ENCODE measurements around the gene MACROH2A2.
"Not testable (repeated sequence)": the region's sequence is repeated elsewhere in the genome, so short reads cannot be mapped to it uniquely, and the experiment has no call there.

MACROH2A2 gene

GRCh38 chr10:70106958-70107791 is 54.5 kb downstream of the MACROH2A2 start:
- DNase-seq, result no peak

GRCh38 chr10:70109064-70109729 is 56.6 kb downstream of the MACROH2A2 start:
- DNase-seq, result no peak

DNA sequence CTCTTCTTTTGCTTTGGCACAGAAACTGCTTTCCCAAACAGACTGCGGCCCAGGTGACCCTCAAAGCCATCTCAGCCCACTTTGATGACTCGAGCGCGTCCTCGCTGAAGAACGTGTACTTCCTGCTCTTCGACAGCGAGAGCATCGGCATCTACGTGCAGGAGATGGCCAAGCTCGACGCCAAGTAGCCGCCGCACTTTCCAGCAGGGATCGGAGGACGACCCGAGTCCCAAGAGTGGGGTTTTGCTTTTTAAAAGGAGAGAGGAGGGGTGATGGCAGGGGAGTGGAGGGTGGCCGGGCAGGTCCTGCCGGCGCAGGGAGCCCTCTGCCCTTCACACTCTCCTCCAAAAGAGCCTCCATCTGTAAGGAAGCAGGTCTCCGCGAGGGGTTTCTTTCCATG is 58.9 kb downstream of the MACROH2A2 start:
- DNase-seq, result no peak

GRCh38 chr10:70112071-70112470 is 59.4 kb downstream of the MACROH2A2 start:
- no peak for DNase-seq

DNA sequence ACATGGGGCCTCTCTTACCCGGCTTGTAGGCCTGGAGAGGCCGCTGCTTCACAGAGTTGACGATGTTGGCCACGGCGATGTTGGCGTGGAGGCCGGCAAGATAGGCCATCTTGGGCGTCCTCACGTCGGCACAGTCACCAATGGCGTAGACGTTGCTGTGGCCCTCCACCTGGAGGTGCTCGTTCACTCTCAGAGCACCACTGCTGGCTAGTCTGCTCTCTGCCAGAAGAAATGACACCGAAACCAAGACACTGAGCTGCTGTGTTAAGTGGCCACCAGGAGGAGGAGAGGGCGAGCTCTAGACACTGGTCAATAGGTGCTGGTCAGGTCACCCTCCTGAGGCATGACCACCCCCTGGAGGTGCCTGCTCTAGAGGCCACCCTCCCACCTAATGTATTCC is 62.3 kb downstream of the MACROH2A2 start:
- no peak for DNase-seq

GRCh38 chr10:70115948-70116682 is 63.5 kb downstream of the MACROH2A2 start:
- peak; percentile 64 for DNase-seq

GRCh38 chr10:70117646-70118045 is 65.0 kb downstream of the MACROH2A2 start:
- no peak for DNase-seq

DNA sequence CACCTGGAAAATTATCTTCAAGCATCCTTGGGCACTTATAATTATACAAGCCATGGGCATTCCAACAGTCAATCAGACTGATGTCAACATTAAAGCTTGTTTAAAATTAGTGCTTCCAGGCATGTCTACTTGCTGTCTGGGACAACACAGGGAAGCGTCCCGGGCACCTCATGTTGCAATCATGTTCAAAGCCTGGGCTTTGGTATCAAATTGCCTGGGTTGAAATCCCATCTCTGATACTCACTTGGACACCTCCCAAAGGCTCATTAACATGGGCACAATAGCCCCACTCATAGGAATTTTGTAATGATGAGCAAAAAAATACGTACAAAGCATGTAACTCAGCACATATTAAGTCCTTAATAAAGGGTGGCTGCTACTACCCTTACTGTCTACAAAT is 65.5 kb downstream of the MACROH2A2 start:
- DNase-seq, result no peak

GRCh38 chr10:70119197-70119596 is 66.6 kb downstream of the MACROH2A2 start:
- DNase-seq, result no peak

DNA sequence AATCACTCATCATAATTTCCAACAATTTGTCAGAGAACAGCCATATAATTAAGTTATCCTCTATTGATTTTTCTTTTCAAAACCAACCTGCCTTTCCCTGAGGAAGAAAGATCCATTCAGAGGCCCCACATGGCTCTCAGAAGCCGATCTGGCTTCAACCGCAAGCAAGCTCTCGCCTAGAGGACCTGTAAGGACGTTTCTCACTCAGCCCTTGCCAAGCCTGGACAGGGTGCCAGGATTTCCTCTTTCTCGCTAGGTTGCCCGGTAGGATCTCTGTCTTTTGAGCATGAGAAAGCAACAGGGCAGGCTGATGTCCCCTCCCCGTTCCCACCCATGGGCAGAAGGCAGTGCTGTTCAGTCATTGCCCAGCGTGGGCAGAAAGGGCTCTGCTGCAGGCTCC is 67.0 kb downstream of the MACROH2A2 start:
- DNase-seq, result no peak

DNA sequence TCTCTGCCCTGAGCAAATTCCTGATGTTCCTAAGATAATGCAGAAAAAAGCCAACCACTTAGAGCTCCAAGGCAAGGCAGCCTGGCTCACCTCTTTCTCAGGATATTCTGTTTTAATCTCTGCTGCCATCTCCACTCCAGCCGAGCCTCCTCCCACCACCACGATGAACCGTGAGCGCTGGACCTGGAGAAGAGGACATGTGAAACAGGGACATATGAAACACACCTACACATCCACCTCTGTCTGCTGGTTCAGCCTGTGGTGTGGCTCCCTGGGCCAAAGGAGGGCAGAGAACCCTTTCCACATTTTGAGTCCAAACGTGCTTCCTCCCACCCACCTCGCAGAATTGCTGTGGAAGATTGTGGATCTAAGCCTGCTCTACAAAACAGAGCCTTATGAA is 67.8 kb downstream of the MACROH2A2 start:
- no peak for DNase-seq

DNA sequence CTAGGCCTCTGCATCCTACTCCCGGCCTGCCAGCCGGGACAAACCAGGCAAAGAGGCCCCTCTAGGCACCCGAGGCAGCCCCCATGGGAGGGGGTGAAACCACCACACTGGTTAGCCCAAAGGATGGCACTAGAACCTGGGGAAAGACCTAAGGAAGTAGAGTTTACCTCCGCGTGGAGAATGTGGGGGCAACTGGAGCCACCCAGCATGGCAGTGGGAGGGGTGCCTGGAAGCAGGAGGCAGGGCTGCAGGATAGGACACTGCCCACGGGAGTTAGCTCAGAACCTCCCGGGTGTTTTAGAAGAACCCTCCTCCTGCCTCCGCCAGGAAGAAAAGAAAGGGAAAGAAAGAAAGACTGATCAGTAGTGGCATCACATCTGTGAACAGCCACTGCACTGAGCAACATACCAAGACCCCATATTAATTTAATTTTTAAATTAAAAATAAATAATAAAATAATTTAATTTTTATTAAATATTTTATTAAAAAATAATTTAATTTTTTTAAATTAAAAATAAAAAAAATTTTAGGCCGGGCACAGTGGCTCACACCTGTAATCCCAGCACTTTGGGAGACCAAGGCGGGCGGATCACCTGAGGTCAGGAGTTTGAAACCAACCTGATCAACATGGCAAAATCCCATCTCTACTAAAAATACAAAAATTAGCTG is 68.8 kb downstream of the MACROH2A2 start:
- no peak for DNase-seq

DNA sequence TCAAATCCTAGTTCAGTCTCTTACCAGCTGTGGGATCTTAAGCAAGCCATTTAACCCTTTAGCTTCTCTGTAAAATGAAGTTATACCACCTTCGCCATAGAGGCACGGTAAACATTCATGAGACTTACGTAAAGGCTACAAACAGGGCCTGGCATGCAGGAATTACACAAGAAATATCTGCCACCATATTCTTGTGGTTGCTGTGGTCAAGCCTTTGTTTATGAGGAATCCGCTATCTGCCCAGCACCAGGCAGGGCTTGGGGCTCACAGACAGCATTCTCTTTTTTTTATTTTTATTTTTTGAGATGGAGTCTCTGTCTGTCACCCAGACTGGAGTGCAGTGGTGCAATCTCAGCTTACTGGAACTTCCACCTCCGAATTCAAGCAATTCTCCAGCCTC is 70.1 kb downstream of the MACROH2A2 start:
- DNase-seq, result no peak

DNA sequence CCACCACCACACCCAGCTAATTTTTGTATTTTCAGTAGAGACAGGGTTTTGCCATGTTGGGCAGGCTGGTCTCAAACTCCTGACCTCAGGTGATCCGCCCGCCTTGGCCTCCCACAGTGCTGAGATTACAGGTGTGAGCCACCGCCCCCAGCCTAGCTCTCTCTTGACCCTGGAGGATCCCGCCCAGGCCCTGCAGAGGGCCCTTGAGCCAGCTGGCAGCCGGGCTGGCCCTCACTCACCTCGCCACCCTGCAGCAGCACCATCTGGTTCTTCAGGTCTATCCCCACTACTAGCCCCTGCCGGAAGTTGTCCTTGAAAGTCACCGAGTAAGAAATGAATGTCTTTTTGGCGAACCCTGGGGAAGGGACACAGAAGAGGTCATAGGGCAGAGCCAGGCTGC is 70.5 kb downstream of the MACROH2A2 start:
- not testable (repeated sequence) for DNase-seq

GRCh38 chr10:70123817-70124216 is 71.2 kb downstream of the MACROH2A2 start:
- no peak for DNase-seq

DNA sequence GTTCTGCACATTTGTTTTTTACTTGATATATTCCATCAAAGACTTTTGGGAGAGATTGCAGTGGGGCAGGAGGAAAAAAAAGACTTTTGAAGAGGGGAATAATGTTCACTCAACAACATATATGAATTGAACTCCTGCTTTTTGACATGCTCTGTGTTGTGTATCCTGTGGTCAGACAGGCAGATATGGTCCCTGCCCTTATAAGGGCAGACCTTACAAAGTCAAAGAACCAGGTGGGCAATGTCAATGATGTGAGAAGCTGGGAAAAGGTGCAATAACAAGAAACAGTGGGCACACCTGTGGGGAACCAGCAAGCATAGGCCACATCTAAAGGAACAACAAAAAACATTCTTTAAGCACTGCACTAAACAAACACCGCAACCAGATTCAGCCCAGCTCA is 71.8 kb downstream of the MACROH2A2 start:
- DNase-seq, result no peak

DNA sequence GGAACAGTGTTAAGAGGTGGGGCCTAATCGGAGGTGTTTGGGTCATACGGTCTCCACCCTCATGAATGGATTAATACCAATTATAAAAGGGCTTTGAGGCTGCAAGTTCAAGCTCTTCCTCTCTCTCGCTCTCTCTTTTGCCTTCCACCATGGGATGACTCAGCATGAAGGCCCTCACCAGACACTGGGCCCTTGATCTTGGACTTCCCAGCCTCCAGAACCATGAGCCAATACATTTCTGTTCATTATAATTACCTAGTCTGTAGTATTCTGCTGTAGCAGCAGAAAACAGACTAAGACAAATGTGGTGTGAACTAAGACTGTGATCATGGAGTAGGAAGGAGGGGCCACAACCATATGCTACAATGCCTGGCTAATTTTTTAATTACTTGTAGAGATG is 72.3 kb downstream of the MACROH2A2 start:
- DNase-seq, result no peak

DNA sequence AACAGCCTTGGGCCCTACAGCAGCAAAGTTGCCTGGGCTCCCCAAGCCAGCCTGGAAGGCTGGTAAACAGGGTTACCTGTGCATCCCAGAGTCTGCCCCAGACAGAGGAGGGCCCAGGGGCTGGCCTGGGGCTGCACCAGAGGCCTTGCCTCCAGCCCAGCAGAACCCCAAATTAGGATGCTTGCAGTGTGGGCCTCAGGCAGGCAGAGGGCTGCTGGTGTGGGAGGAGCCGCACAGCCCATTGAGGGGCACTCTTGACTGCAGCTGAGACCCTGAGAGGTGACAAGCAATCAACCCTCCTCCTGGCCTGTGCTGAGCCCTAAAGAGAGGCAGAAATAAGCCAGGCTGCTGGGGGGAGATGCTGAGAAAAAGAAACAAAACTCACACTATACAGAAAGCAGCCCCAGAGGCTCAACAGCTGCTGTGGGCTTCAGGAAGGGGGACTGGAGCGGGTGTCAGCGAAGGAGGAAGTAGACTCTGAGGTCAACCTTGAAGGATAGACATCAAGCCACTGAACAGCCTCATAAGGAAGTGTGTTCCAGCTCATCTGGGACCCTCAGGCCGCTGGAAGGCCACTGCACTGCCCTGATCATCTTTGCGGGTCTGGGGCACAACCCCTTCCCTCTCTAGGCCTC is 73.4 kb downstream of the MACROH2A2 start:
- no peak for DNase-seq

DNA sequence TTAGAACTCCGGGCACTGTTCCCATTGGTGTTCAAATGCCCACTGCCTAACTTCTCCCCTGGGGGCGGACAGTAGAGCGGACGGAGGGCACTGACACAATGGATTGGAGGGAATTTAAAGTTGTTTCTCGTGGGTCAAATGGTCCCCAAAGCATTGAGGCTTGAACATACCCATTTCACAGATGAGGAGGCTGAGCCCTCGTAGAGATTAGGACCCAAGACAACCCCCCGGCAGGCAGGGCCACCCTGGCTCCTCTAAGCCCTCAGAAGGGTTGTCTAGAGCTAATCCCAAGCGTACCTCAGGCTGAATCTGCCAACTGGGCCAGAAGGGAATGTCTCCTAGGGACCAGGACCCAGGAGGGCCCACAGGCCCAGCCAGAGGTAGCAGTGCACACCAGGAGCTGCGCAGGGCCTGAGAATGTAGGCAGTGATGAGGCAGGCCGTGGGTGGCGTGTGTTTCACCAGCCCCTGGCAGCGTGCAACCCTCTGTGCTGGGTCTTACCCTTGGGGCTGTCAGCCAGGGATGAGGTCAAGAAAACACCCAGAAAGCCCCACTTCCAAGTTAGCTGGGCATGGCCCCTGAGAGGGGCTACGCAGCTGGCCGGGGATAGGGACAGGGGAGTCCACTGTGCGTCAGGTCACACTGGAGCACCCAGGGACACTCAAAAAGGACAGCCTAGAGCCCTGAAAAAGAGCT is 74.2 kb downstream of the MACROH2A2 start:
- DNase-seq, result no peak

DNA sequence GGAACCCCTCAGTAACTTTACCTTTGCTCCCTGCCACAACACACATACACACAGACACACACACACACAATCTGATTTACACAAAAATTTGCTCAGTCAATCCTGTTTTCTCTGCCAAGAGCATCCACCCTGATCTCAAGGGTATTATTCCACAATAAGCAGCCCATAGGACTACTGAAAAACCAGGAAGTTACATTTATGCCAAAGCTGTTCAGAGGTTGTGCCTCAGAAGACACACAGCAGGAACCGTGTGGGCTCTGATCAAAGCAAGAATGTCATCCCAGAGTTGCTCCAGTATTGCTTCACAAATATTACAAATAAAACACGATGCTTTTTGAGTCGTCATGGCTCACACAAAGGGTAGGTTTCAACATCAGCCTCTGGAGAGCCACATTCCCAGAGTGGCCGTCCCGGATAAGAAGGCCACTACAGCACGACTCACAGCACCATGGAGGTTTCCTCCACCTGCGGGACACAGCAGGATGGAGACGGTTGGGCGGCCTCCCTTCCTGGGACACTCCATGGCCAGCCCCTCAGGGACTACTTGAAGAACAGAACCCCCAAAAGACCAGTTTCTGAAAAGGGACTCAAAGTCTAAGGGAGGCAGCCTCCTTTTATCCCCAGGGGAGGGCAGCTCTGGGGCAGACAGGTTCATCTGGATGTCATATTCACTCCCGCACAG is 78.4 kb downstream of the MACROH2A2 start:
- no peak for DNase-seq

DNA sequence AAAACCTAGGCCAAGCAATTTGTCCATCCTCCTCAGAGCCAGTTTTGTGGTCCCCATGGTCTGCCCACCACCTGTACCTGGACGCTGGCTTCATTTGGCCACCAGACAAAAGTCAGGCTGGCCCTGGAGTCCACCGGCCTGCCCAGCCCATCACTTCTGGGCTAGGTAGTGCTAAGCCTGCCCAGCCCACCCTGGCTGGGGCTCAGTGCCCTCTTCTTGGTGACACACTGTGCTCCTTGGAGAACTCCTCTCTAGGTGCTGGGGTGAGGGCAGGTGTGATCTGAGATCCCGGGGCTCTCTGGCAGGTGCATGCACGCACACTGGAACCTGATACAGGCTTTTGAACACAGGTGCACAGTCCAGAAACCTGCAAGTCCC is 78.9 kb downstream of the MACROH2A2 start:
- peak; percentile 66 for DNase-seq

All from NCI-H510A treated with DMSO at 0.1 percent for 48 hours (cell line).